ENCODE results near the gene DNAJC16. TPM values are rescaled to one million over a fixed set of nuclear protein-coding genes. Genes with fewer than 3 reads are reported as not detected.
"Not testable (repeated sequence)": the region's sequence is repeated elsewhere in the genome, so short reads cannot be mapped to it uniquely, and the experiment has no call there.

The DNAJC16 gene
- total RNA-seq, 2 donors from 2014 or later: 23.1 to 31.6 TPM

GRCh38 chr1:15479654-15480347 is 46.8 kb upstream of the DNAJC16 start:
- WGBS, 2 experiments (ENCODE audit: insufficient coverage in 1 of 2, insufficient read length in 1 of 2): 91 to 98% methylated on average over 10 to 11 of the region's 11 CpGs

GRCh38 chr1:15482455-15482854 is 44.2 kb upstream of the DNAJC16 start:
- not testable (repeated sequence) for H3K27me3 Mint-ChIP-seq (ENCODE audit: insufficient read depth); H3K4me3 ChIP-seq (ENCODE audit: low read length); H3K36me3 Mint-ChIP-seq (ENCODE audit: low read depth); H3K4me1 Mint-ChIP-seq; DNase-seq; H3K9me3 ChIP-seq (ENCODE audit: control insufficient read depth, low read length); H3K36me3 ChIP-seq (ENCODE audit: control insufficient read depth, insufficient read depth, low read length); H3K9ac ChIP-seq (ENCODE audit: extremely low read depth, low read length, poor library complexity, severe bottlenecking); H3K9me3 Mint-ChIP-seq; H3K4me3 Mint-ChIP-seq; H3K27ac ChIP-seq (ENCODE audit: low read depth, low read length); H3K27me3 ChIP-seq (ENCODE audit: control insufficient read depth, insufficient read depth, low read length, poor library complexity, severe bottlenecking); H3K4me1 ChIP-seq (ENCODE audit: control insufficient read depth, insufficient read depth, low read length); H3K27ac Mint-ChIP-seq
- 93 to 100% methylated on average over 3 to 6 of the region's 6 CpGs for WGBS, 2 experiments (ENCODE audit: insufficient coverage in 1 of 2, insufficient read length in 1 of 2)

More at GRCh38 chr1:15479654-15480347, 46.8 kb upstream of the DNAJC16 start:
- H3K4me3 Mint-ChIP-seq: no peak overlapping the region
- Histone ChIP-seq H3K27me3 (ENCODE audit: control insufficient read depth, insufficient read depth, low read length, poor library complexity, severe bottlenecking) (no peaks in the 10 kb centered on the region), H3K36me3 (ENCODE audit: control insufficient read depth, insufficient read depth, low read length) (no peaks in the 10 kb centered on the region), H3K9ac (ENCODE audit: extremely low read depth, low read length, poor library complexity, severe bottlenecking) (no peak overlapping the region), H3K4me1 (ENCODE audit: control insufficient read depth, insufficient read depth, low read length) (no peaks in the 10 kb centered on the region), H3K4me3 (ENCODE audit: low read length) (no peak overlapping the region), H3K9me3 (ENCODE audit: control insufficient read depth, low read length) (no peaks in the 10 kb centered on the region), H3K27ac (ENCODE audit: low read depth, low read length) (no peak overlapping the region)
- H3K27ac Mint-ChIP-seq: no peak overlapping the region
- H3K36me3 Mint-ChIP-seq (ENCODE audit: low read depth): no peaks in the 10 kb centered on the region
- TF ChIP-seq CTCF (conservative IDR thresholded peaks at IDR 0.05): no peak
- DNase-seq: no peak
- no peaks in the 10 kb centered on the region for H3K4me1 Mint-ChIP-seq
- no peaks in the 10 kb centered on the region for H3K9me3 Mint-ChIP-seq
- H3K27me3 Mint-ChIP-seq (ENCODE audit: insufficient read depth): no peaks in the 10 kb centered on the region

- H3K27me3 ChIP-seq (ENCODE audit: control insufficient read depth, insufficient read depth, low read length, poor library complexity, severe bottlenecking); H3K9me3 Mint-ChIP-seq; H3K9ac ChIP-seq (ENCODE audit: extremely low read depth, low read length, poor library complexity, severe bottlenecking); DNase-seq; H3K36me3 Mint-ChIP-seq (ENCODE audit: low read depth); H3K36me3 ChIP-seq (ENCODE audit: control insufficient read depth, insufficient read depth, low read length); H3K4me3 Mint-ChIP-seq; H3K4me1 Mint-ChIP-seq; H3K27me3 Mint-ChIP-seq (ENCODE audit: insufficient read depth); H3K9me3 ChIP-seq (ENCODE audit: control insufficient read depth, low read length); H3K27ac Mint-ChIP-seq; H3K4me1 ChIP-seq (ENCODE audit: control insufficient read depth, insufficient read depth, low read length); H3K4me3 ChIP-seq (ENCODE audit: low read length); H3K27ac ChIP-seq (ENCODE audit: low read depth, low read length): not testable (repeated sequence)
- 94 to 98% methylated on average over 8 to 12 of the region's 16 CpGs for WGBS, 2 experiments (ENCODE audit: insufficient coverage in 1 of 2, insufficient read length in 1 of 2)
These were observed 43.6 kb upstream of the DNAJC16 start for GRCh38 chr1:15482983-15483543.

- Histone ChIP-seq H3K9me3 (ENCODE audit: control insufficient read depth, low read length) (no peaks in the 10 kb centered on the region), H3K9ac (ENCODE audit: extremely low read depth, low read length, poor library complexity, severe bottlenecking) (no peak overlapping the region), H3K36me3 (ENCODE audit: control insufficient read depth, insufficient read depth, low read length) (no peaks in the 10 kb centered on the region), H3K27me3 (ENCODE audit: control insufficient read depth, insufficient read depth, low read length, poor library complexity, severe bottlenecking) (no peaks in the 10 kb centered on the region), H3K4me1 (ENCODE audit: control insufficient read depth, insufficient read depth, low read length) (no peaks in the 10 kb centered on the region), H3K27ac (ENCODE audit: low read depth, low read length) (no peak overlapping the region), H3K4me3 (ENCODE audit: low read length) (no peak overlapping the region)
- Mint-ChIP-seq H3K27me3 (ENCODE audit: insufficient read depth) (no peaks in the 10 kb centered on the region), H3K36me3 (ENCODE audit: low read depth) (peaks cover 9% of the 10 kb centered on the region), H3K9me3 (no peaks in the 10 kb centered on the region), H3K4me1 (no peaks in the 10 kb centered on the region), H3K4me3 (no peak overlapping the region), H3K27ac (no peak overlapping the region)
- DNase-seq: no peak
- WGBS, 2 experiments (ENCODE audit: insufficient coverage in 1 of 2, insufficient read length in 1 of 2): 92 to 100% methylated on average over 1 to 2 of the region's 2 CpGs
- TF ChIP-seq CTCF (conservative IDR thresholded peaks at IDR 0.05): no peak
These were observed 42.7 kb upstream of the DNAJC16 start for GRCh38 chr1:15483971-15484370.

GRCh38 chr1:15484443-15484842 is 42.2 kb upstream of the DNAJC16 start:
- not testable (repeated sequence) for H3K27ac ChIP-seq (ENCODE audit: low read depth, low read length); H3K36me3 Mint-ChIP-seq (ENCODE audit: low read depth); H3K36me3 ChIP-seq (ENCODE audit: control insufficient read depth, insufficient read depth, low read length); H3K4me1 Mint-ChIP-seq; H3K4me3 ChIP-seq (ENCODE audit: low read length); H3K9me3 Mint-ChIP-seq; H3K4me3 Mint-ChIP-seq; H3K4me1 ChIP-seq (ENCODE audit: control insufficient read depth, insufficient read depth, low read length); DNase-seq; H3K9ac ChIP-seq (ENCODE audit: extremely low read depth, low read length, poor library complexity, severe bottlenecking); H3K27ac Mint-ChIP-seq; H3K9me3 ChIP-seq (ENCODE audit: control insufficient read depth, low read length); H3K27me3 Mint-ChIP-seq (ENCODE audit: insufficient read depth); H3K27me3 ChIP-seq (ENCODE audit: control insufficient read depth, insufficient read depth, low read length, poor library complexity, severe bottlenecking)
- WGBS, 2 experiments (ENCODE audit: insufficient coverage in 1 of 2, insufficient read length in 1 of 2): 91 to 100% methylated on average over 1 to 6 of the region's 6 CpGs
